DND-41 (cell line): ENCODE measurements around the gene FAM13A.
"Not testable (repeated sequence)": the region's sequence is repeated elsewhere in the genome, so short reads cannot be mapped to it uniquely, and the experiment has no call there.

Experiments used
- EZH2 ChIP-seq: IDR thresholded peaks from 3 replicates; pipeline ENCODE4 v1.6.1; 2012; ENCODE audit warnings: borderline replicate concordance, low read depth, mild to moderate bottlenecking, moderate library complexity, low read length, inconsistent platforms; ENCODE audit not compliant: severe bottlenecking
- TF ChIP-seq, protein P1 (sequence below): IDR thresholded peaks from 2 replicates; pipeline ENCODE4 v1.5.1; 2012; ENCODE audit warnings: borderline replicate concordance, low read length, moderate library complexity, mild to moderate bottlenecking; ENCODE audit not compliant: poor library complexity, severe bottlenecking; ENCODE audit errors: extremely low read depth

- TF ChIP-seq, protein P1, sequence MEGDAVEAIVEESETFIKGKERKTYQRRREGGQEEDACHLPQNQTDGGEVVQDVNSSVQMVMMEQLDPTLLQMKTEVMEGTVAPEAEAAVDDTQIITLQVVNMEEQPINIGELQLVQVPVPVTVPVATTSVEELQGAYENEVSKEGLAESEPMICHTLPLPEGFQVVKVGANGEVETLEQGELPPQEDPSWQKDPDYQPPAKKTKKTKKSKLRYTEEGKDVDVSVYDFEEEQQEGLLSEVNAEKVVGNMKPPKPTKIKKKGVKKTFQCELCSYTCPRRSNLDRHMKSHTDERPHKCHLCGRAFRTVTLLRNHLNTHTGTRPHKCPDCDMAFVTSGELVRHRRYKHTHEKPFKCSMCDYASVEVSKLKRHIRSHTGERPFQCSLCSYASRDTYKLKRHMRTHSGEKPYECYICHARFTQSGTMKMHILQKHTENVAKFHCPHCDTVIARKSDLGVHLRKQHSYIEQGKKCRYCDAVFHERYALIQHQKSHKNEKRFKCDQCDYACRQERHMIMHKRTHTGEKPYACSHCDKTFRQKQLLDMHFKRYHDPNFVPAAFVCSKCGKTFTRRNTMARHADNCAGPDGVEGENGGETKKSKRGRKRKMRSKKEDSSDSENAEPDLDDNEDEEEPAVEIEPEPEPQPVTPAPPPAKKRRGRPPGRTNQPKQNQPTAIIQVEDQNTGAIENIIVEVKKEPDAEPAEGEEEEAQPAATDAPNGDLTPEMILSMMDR, result not testable (repeated sequence)
- TF ChIP-seq EZH2, result not testable (repeated sequence)
Measured at GRCh38 chr4:88853583-88853982, 203.4 kb downstream of the FAM13A start.
